ENCODE data around the gene PRADC1.

GRCh38 chr2:73250872-73251846 lies 18.1 kb upstream of the PRADC1 start:
- TF ChIP-seq CTCF (IDR thresholded peaks at IDR 0.05): no peak
- TF ChIP-seq POLR2A (IDR thresholded peaks at IDR 0.05): no peak
- no peak for TF ChIP-seq POLR2AphosphoS5 (IDR thresholded peaks at IDR 0.05)

Data from prostate gland (tissue), 2 donors.